Measurements from ENCODE around the gene BAD. TPM values are rescaled to one million over a fixed set of nuclear protein-coding genes. Genes with fewer than 3 reads are reported as not detected.

BAD gene
- total and polyA plus RNA-seq, 2 of the 13 experiments (the other 11 are each of a cell fraction or from before 2014, with no cell fraction given) = 17.9 to 28.5 TPM

- TF ChIP-seq, protein P1, sequence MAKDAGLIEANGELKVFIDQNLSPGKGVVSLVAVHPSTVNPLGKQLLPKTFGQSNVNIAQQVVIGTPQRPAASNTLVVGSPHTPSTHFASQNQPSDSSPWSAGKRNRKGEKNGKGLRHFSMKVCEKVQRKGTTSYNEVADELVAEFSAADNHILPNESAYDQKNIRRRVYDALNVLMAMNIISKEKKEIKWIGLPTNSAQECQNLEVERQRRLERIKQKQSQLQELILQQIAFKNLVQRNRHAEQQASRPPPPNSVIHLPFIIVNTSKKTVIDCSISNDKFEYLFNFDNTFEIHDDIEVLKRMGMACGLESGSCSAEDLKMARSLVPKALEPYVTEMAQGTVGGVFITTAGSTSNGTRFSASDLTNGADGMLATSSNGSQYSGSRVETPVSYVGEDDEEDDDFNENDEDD (CRISPR knock-in tag; IDR thresholded peaks at IDR 0.05; ENCODE audit: borderline replicate concordance) = no peak
- TF ChIP-seq ZNF530 (CRISPR knock-in tag; IDR thresholded peaks at IDR 0.05; ENCODE audit: low read depth) (no peak), SP140L (CRISPR knock-in tag; IDR thresholded peaks at IDR 0.05; ENCODE audit: borderline replicate concordance) (no peak), EED (CRISPR knock-in tag; IDR thresholded peaks at IDR 0.05) (no peak), HOXA9 (CRISPR knock-in tag; IDR thresholded peaks at IDR 0.05; ENCODE audit: borderline replicate concordance) (peak; percentile 51; the same call in 1 of the 2 replicates), KDM5A (IDR thresholded peaks at IDR 0.05; ENCODE audit: borderline replicate concordance, low read length) (peak; percentile 30; the same call in 1 of the 2 replicates), ZNF687 (CRISPR knock-in tag; IDR thresholded peaks at IDR 0.05) (peak; percentile 90), ZNF629 (CRISPR knock-in tag; conservative IDR thresholded peaks at IDR 0.05) (no peak), ZNF501 (CRISPR knock-in tag; IDR thresholded peaks at IDR 0.05) (peak; percentile 30; the same call in 1 of the 2 replicates), ZNF225 (CRISPR knock-in tag; IDR thresholded peaks at IDR 0.05) (no peak), ZNF792 (CRISPR knock-in tag; IDR thresholded peaks at IDR 0.05) (peak; percentile 28; the same call in 1 of the 2 replicates), ZNF230 (CRISPR knock-in tag; IDR thresholded peaks at IDR 0.05) (no peak), NCOA1 (CRISPR knock-in tag; IDR thresholded peaks at IDR 0.05) (no peak), E2F1 (CRISPR knock-in tag; IDR thresholded peaks at IDR 0.05) (no peak), MATR3 (CRISPR knock-in tag; IDR thresholded peaks at IDR 0.05) (no peak)
- TF ChIP-seq, protein P2, sequence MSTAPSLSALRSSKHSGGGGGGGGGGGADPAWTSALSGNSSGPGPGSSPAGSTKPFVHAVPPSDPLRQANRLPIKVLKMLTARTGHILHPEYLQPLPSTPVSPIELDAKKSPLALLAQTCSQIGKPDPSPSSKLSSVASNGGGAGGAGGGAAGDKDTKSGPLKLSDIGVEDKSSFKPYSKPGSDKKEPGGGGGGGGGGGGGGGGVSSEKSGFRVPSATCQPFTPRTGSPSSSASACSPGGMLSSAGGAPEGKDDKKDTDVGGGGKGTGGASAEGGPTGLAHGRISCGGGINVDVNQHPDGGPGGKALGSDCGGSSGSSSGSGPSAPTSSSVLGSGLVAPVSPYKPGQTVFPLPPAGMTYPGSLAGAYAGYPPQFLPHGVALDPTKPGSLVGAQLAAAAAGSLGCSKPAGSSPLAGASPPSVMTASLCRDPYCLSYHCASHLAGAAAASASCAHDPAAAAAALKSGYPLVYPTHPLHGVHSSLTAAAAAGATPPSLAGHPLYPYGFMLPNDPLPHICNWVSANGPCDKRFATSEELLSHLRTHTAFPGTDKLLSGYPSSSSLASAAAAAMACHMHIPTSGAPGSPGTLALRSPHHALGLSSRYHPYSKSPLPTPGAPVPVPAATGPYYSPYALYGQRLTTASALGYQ (CRISPR knock-in tag; IDR thresholded peaks at IDR 0.05) = no peak
- TF ChIP-seq, protein P3, sequence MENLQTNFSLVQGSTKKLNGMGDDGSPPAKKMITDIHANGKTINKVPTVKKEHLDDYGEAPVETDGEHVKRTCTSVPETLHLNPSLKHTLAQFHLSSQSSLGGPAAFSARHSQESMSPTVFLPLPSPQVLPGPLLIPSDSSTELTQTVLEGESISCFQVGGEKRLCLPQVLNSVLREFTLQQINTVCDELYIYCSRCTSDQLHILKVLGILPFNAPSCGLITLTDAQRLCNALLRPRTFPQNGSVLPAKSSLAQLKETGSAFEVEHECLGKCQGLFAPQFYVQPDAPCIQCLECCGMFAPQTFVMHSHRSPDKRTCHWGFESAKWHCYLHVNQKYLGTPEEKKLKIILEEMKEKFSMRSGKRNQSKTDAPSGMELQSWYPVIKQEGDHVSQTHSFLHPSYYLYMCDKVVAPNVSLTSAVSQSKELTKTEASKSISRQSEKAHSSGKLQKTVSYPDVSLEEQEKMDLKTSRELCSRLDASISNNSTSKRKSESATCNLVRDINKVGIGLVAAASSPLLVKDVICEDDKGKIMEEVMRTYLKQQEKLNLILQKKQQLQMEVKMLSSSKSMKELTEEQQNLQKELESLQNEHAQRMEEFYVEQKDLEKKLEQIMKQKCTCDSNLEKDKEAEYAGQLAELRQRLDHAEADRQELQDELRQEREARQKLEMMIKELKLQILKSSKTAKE (CRISPR knock-in tag; IDR thresholded peaks at IDR 0.05; ENCODE audit: borderline replicate concordance) = peak; percentile 96
- TF ChIP-seq, protein P4, sequence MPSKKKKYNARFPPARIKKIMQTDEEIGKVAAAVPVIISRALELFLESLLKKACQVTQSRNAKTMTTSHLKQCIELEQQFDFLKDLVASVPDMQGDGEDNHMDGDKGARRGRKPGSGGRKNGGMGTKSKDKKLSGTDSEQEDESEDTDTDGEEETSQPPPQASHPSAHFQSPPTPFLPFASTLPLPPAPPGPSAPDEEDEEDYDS (CRISPR knock-in tag; IDR thresholded peaks at IDR 0.05) = peak; percentile 34; the same call in 1 of the 2 replicates
Observed at GRCh38 chr11:64237484-64237951, 46.9 kb downstream of the BAD start (continued).
